Measurements from ENCODE around the gene CAMKV. TPM values are rescaled to one million over a fixed set of nuclear protein-coding genes. Genes with fewer than 3 reads are reported as not detected.
"Not testable (repeated sequence)": the region's sequence is repeated elsewhere in the genome, so short reads cannot be mapped to it uniquely, and the experiment has no call there.

The CAMKV gene
- total RNA-seq, 8 experiments from 2014 or later, result 0.20 to 85.3 (median 24.5) TPM

DNA sequence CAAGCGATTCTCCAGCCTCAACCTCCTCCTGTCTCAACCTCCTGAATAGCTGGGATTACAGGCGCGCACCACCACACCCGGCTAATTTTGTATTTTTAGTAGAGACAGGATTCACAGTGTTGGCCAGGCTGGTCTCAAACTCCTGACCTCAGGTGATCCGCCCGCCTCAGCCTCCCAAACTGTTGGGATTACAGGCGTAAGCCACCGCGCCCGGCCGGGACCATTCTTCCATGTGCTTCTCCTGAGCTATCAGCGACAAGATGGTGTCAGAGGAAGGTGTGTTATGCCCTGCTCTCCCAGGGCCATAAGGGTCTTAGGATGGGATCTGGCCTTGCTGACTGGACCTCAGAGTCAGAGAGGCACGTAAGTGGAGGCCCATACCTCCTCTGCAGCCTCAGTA, 34.7 kb upstream of the CAMKV start:
- 60 to 100% (median 95%) methylated on average over 1 to 11 of the region's 13 CpGs; no CpG with 5 or more reads in 1 of the 10 experiments for WGBS, 10 experiments
- not testable (repeated sequence) for H3K4me3 ChIP-seq; ATAC-seq (replicated peaks in 6 of 8); H3K27ac ChIP-seq; H3K4me1 ChIP-seq (replicated peaks in 1 of 2)
- in situ Hi-C loops (cut with MboI; ENCODE audit: low pct_unique_long_range_greater_than_20kb in 2 of 9, low sequenced_read_pairs in 9 of 9, unreplicated experiment in 9 of 9), result loop anchor here in 1 of 9 experiments (25.0 kb wide), 1 partner anchor 92 kb away; the partner anchor contains the start of genes INKA1 and UBA7

DNA sequence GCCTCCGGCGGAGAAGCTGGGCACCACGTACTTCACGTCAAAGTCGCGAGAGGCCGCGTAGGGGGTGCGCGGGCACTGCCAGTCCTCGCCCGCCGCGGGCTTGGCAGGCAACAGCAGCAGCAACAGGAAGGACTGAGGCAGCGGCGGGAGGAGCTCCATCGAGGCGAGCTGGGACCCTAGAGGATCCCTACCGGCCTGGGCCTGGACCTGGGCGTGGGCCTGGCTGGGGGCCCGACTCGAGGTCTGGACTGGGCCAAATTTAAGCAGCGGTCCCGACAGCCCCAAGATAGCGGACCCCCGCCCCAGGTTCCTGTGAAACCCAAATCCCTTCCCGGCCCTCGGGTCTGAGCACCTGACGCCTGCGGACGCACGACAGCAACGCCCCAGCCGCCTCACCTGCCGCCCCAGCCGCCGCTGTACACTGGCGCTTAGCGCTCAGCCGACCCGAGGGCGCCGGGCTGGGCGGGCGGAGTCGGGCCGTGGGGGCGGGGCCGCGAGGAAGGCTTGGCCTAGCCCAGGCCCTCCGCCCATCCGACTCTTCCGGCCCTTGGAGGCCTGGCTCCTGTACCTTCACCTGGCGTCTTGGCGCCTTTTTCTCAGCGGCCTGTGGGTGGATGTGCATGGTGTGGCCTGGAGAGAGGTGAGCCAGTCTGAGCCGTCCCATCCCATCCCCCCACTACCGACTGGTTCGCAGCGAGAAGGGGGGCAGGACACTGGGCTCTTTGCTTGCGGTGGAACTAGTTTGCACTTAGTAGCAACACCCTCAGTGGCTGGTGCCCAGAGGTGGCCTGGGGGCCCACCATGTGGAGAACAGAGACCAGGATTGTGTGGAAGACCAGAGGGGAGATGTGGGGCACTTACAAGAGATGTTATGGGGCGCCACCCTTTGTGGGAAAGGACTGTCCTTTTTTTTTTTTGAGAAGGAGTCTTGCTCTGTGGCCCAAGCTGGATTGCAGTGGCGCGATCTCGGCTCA, 34.0 kb upstream of the CAMKV start, which contains the start of gene MST1R:
Gene MST1R, minus strand, starts transcription at position 423 of the 974 bp plus-strand sequence. Its CDS starts 264 bp downstream, at position 159.
- peak; percentile 37 to 94 (median 71) for ATAC-seq (replicated peaks in 6 of 8)
- Histone ChIP-seq H3K4me1 (replicated peaks in 1 of 2) (peaks cover 0 to 8% of the 10 kb centered on the region in 2 donors), H3K4me3 (no peak within 1 kb of the TSS), H3K27ac (no peak within 1 kb of the TSS)
- in situ Hi-C loops (cut with MboI; ENCODE audit: low pct_unique_long_range_greater_than_20kb in 2 of 9, low sequenced_read_pairs in 9 of 9, unreplicated experiment in 9 of 9), result loop anchor here in 1 of 9 experiments (25.0 kb wide), 1 partner anchor 91 kb away; the partner anchor contains the start of genes INKA1 and UBA7
- WGBS, 10 experiments, result 48 to 96% (median 89%) methylated on average over 3 to 5 of the region's 65 CpGs; no CpG with 5 or more reads in 7 of the 10 experiments

DNA sequence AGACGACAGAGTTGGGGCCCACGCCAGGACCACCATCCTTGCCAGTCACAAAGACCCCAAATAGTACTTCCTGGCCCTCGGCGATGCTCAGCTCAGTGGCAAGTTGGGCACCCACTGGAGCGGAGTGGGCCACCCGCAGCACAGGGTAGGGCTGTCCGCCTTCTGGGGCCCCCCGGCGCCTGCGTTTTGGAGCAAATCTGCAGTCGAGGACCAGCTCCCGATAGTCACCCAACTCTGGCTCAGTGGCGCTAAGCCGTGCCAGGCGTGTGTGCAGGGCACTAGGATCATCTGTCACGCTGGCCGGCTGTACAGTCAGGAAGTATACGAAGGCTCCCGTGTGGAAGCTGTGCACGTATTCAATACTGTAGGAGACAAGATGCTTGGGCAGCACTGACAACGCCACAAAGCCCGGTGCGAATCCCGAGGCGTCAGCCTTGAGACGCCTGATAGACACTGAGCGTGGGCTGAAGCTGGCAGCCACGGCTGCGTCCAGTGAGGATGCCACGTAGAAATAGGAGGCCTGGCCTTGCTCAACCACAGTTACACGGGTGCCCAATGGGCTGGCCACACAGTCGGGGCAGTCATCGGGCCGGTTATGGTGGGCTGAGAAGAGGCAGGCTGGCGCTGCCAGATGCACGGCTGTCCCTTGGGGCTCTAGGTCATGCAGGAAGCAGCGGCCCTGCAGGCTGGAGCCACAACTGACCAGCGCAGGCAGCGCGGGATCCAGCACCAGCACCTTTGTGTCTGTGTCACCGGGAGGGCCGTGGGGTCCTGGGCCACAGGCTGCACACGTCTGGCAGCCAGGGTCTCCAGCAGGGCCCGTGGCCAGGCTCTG, 33.0 kb upstream of the CAMKV start:
- peaks cover 0 to 8% of the 10 kb centered on the region in 2 donors for H3K4me1 ChIP-seq (replicated peaks in 1 of 2)
- in situ Hi-C loops (cut with MboI; ENCODE audit: low pct_unique_long_range_greater_than_20kb in 2 of 9, low sequenced_read_pairs in 9 of 9, unreplicated experiment in 9 of 9), result loop anchor here in 1 of 9 experiments (25.0 kb wide), 1 partner anchor 90 kb away; the partner anchor contains the start of genes INKA1 and UBA7
- 84 to 100% (median 92%) methylated on average over 2 to 20 of the region's 44 CpGs; no CpG with 5 or more reads in 5 of the 10 experiments for WGBS, 10 experiments
- H3K4me3 ChIP-seq, result no peak overlapping the region
- H3K27ac ChIP-seq, result no peak overlapping the region
- no peak for ATAC-seq (replicated peaks in 6 of 8)

DNA sequence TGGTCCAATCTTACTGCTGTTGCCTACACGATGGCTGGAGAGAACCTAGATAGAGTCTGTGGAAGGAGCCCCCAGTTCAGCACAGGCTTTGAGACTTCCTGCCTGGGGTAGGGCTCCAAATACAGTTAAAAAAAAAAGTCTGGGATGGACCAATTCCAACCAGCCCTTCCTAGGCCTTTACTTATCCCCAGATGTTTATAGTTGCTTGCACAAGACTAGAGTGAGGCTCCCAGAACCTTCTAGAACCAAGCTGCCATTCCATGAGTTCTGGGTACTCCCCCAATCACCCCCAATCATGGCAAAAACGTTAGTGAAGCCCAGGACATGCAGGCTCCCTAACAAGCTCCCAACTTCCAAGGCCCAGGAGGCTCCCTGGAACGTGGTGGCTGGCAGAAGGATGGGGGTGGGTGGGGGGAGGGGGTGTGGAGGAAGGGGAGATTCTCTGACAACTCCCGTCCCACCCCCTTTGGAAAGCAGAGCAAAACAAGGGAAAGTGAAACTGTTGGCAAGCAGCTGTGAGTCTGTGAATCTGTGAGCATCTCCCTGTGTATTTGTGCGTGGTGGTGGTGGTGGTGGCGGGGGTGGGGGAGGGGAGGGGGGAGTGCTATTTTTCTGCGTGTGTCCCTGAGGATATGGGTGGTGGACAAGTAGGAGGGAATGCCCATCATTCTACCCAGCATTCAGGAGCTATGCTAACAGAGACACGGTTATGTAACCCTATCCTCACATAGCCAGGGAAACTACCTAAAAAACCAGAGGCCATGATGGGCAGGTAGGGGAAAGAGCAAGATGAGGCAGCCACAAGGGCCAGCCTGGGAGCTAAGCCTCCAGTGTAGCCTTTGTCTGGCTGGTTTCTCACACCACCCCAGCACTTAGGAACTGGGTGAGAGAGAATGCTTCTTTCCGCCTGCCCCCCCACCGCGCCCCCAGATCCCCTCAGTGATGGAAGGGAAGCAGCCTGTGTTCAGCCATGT, 31.9 kb upstream of the CAMKV start:
- no peak overlapping the region for H3K27ac ChIP-seq
- in situ Hi-C loops (cut with MboI; ENCODE audit: low pct_unique_long_range_greater_than_20kb in 2 of 9, low sequenced_read_pairs in 9 of 9, unreplicated experiment in 9 of 9), result loop anchor here in 1 of 9 experiments (25.0 kb wide), 1 partner anchor 89 kb away; the partner anchor contains the start of genes INKA1 and UBA7
- H3K4me1 ChIP-seq (replicated peaks in 1 of 2), result peaks cover 0 to 8% of the 10 kb centered on the region in 2 donors
- H3K4me3 ChIP-seq, result no peak overlapping the region
- 30 to 100% (median 70%) methylated on average over 1 to 4 of the region's 11 CpGs; no CpG with 5 or more reads in 5 of the 10 experiments for WGBS, 10 experiments
- ATAC-seq (replicated peaks in 6 of 8), result no peak

DNA sequence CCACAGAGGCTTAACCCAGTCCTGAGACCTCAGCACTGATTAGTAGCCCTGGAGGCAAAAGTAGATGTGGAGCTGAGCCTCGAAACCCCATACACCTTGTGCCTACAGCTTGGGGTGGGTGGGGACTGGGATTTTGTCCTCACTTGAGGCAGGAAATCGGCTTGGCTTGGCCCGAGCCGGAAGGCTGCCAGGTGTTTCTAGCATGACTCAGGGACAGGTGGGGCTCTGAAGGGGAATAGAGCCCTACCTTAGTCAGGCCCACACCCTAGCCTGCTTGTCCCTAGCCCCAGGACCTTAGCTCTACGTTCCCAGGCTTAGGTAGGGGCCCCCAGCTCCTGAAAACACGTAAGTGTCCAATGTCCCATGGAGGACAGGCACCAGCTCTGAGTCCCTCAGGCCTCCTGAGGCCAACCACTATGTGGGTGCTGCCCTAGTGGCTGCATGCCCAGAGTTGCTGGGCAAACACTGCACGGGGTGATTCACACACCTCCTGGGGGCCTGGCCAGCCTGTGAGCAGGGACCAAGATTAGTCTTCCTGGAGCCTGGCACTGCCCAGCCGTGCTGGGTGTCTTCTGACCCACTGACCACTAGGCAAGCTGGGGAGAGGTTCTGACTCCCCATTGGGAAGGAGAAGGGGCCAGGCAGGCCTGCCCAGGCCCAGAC, 30.9 kb upstream of the CAMKV start:
- H3K4me3 ChIP-seq, result no peak overlapping the region
- in situ Hi-C loops (cut with MboI; ENCODE audit: low pct_unique_long_range_greater_than_20kb in 2 of 9, low sequenced_read_pairs in 9 of 9, unreplicated experiment in 9 of 9), result loop anchor here in 1 of 9 experiments (25.0 kb wide), 1 partner anchor 88 kb away; the partner anchor contains the start of genes INKA1 and UBA7
- ATAC-seq (replicated peaks in 6 of 8), result peak in 2 of 8 experiments; percentile 10 to 29
- H3K4me1 ChIP-seq (replicated peaks in 1 of 2), result peaks cover 0 to 5% of the 10 kb centered on the region in 2 donors
- 100% methylated on average over 1 of the region's 8 CpGs; no CpG with 5 or more reads in 9 of the 10 experiments for WGBS, 10 experiments
- H3K27ac ChIP-seq, result no peak overlapping the region

DNA sequence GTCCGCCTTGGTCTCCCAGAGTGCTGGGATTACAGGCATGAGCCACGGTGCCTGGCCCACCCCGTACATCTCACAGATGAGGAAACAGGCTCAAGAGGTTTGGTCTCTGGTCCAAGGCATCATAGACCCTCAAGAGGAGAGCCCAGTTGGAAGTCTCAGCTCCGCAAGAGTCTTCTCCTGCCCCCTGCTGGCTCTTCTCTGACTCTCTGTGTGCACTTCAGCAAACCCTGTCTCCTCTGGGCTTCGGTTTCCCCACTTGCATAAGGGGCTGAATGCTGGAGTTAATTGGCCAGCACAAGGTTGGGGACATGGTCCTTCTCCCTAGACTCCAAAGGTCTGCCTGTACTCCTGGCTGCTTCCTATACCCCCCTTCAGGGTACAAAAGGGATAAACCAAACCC, 30.1 kb upstream of the CAMKV start:
- peak in 1 of 8 experiments; percentile 43 for ATAC-seq (replicated peaks in 6 of 8)
- 20 to 80% (median 53%) methylated on average over 1 to 5 of the region's 5 CpGs; no CpG with 5 or more reads in 5 of the 10 experiments for whole genome bisulfite sequencing, 10 experiments
- Histone ChIP-seq H3K4me1 (replicated peaks in 1 of 2) (peaks cover 0 to 5% of the 10 kb centered on the region in 2 donors), H3K27ac (no peak overlapping the region), H3K4me3 (no peak overlapping the region)
- in situ Hi-C loops (cut with MboI; ENCODE audit: low pct_unique_long_range_greater_than_20kb in 2 of 9, low sequenced_read_pairs in 9 of 9, unreplicated experiment in 9 of 9), result loop anchor here in 1 of 9 experiments (25.0 kb wide), 1 partner anchor 88 kb away; the partner anchor contains the start of genes INKA1 and UBA7

DNA sequence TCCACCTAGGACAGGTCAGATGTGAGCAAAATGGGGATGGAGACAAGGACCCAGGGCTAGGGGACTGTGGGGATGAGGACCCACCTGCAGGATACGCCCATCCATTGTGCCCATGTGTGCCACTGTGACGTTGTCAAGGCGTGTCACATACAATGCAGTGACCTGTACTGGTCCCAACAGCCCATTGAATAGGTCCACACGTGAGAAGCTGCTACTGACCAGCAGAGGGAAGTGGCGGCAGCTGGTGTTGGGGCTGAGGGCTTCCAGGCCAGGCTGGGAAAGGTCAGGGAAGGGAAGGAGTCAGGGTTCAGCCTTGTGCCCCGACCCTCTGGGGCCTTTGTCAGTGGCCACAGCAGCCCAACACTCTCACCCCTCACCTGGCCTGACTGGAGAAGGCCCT, 29.3 kb upstream of the CAMKV start:
- 20 to 82% (median 31%) methylated on average over 1 to 4 of the region's 6 CpGs; no CpG with 5 or more reads in 6 of the 10 experiments for WGBS, 10 experiments
- Histone ChIP-seq H3K4me3 (no peak overlapping the region), H3K4me1 (replicated peaks in 1 of 2) (peaks cover 0 to 5% of the 10 kb centered on the region in 2 donors), H3K27ac (no peak overlapping the region)
- no peak for ATAC-seq (replicated peaks in 6 of 8)
- in situ Hi-C loops (cut with MboI; ENCODE audit: low pct_unique_long_range_greater_than_20kb in 2 of 9, low sequenced_read_pairs in 9 of 9, unreplicated experiment in 9 of 9), result no loop called here

DNA sequence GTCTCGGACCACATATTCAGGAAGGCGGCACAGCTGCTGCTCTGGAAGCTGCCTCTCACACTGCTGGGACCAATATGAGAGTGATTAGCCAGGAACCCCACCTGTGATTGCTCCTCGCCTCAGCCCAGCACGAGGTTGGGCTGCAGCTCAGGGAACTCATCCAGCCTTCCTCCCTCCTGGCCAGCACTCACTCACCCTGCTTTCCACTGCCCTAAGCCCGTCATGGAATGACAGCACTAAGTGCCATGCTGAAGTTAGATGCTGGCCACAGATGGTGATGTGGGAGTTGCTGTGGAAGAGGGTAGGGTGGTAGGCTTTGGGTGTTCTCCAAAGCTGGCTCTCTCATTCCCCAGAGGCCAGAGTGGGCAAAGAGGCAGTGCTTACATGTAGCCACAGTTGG, 26.6 kb upstream of the CAMKV start:
- Histone ChIP-seq H3K4me1 (replicated peaks in 1 of 2) (no peaks in the 10 kb centered on the region), H3K27ac (no peak overlapping the region), H3K4me3 (no peak overlapping the region)
- in situ Hi-C loops (cut with MboI; ENCODE audit: low pct_unique_long_range_greater_than_20kb in 2 of 9, low sequenced_read_pairs in 9 of 9, unreplicated experiment in 9 of 9), result no loop called here
- no peak for ATAC-seq (replicated peaks in 6 of 8)
- WGBS, 10 experiments, result 20% methylated on average over 1 to 2 of the region's 5 CpGs; no CpG with 5 or more reads in 8 of the 10 experiments

DNA sequence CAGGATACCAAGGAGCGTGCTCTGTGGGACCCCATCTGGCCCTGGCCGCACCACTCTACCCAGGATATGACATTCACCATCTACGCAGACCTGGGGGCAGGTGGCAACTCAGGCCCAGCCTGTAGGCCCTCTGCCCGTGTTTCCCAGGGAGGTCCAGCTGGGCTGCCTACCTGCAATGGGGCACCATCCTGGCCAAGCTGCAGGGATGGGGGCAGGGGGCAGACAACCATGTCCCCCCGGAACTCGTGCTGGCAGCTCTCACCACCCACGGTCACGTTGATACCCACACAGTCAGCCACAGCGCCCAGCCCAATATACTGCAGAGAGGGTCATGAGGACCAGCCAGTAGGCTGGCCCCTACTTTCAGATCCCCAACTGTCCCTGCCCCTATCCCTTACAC, 26.1 kb upstream of the CAMKV start:
- Histone ChIP-seq H3K4me3 (no peak overlapping the region), H3K4me1 (replicated peaks in 1 of 2) (no peaks in the 10 kb centered on the region), H3K27ac (no peak overlapping the region)
- no peak for ATAC-seq (replicated peaks in 6 of 8)
- WGBS, 10 experiments, result 20 to 100% methylated on average over 1 of the region's 9 CpGs; no CpG with 5 or more reads in 8 of the 10 experiments
- in situ Hi-C loops (cut with MboI; ENCODE audit: low pct_unique_long_range_greater_than_20kb in 2 of 9, low sequenced_read_pairs in 9 of 9, unreplicated experiment in 9 of 9), result no loop called here

DNA sequence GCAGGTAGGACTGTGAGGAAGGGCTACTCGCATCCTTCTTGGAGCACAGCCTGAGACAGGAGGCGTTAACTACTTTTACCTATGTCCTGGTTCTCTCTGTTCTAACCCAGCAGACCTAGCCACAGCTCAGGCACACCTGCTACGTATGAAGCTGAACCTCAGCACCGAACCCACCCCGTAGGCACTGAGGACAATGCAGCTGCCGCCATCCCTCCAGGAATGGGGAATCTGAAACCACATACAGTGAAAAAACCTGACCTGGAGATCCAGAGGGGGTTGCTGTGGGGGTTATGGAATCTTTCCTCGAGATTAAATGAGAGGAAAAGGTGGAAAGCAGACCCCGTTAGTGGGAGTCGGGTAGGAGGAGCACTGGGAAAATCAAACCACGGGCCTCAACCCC, 19.6 kb upstream of the CAMKV start:
- no peak overlapping the region for H3K4me3 ChIP-seq
- H3K27ac ChIP-seq, result no peak overlapping the region
- H3K4me1 ChIP-seq (replicated peaks in 1 of 2), result peaks cover 10% of the 10 kb centered on the region in 2 donors
- in situ Hi-C loops (cut with MboI; ENCODE audit: low pct_unique_long_range_greater_than_20kb in 2 of 9, low sequenced_read_pairs in 9 of 9, unreplicated experiment in 9 of 9), result no loop called here
- 10 to 80% (median 64%) methylated on average over 1 to 8 of the region's 10 CpGs; no CpG with 5 or more reads in 1 of the 10 experiments for WGBS, 10 experiments
- ATAC-seq (replicated peaks in 6 of 8), result no peak

DNA sequence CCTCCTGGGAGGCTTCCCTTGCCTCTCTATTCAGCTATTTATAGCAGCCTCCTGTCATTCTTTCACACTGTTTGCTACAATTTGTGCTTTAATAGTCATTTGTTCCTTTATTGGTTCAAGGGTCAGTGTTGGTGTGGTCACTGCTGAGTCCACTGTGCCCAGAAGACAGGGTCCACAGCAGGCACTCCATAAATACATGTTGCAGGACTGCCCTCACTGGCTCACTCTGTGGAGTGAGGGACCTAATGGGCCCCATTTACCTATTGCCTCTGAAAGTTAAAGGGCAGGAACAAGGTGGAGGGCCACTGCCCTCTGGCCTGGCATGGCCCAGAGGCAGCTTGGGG, 17.2 kb upstream of the CAMKV start:
- Histone ChIP-seq H3K4me3 (no peak overlapping the region), H3K27ac (no peak overlapping the region), H3K4me1 (replicated peaks in 1 of 2) (peaks cover 20% of the 10 kb centered on the region in 2 donors)
- no peak for ATAC-seq (replicated peaks in 6 of 8)
- in situ Hi-C loops (cut with MboI; ENCODE audit: low pct_unique_long_range_greater_than_20kb in 2 of 9, low sequenced_read_pairs in 9 of 9, unreplicated experiment in 9 of 9), result no loop called here
